HEK293 (cell line): Measurements from ENCODE around the gene SARS1.

ENCODE experiments used
- CTCF ChIA-PET: fragments of 350-600 bp; formaldehyde crosslinking; extraction: SDS; loops from one replicate; lab custom pipeline; 2021; ENCODE audit warnings: antibody characterized with exemption; lab: Yijun Ruan, JAX
- POLR2A ChIA-PET: fragments of 300-600 bp; formaldehyde crosslinking; extraction: SDS; loops from one replicate; lab custom pipeline; 2020; ENCODE audit warnings: antibody characterized with exemption, inconsistent platforms; lab: Yijun Ruan, JAX
- H3K27ac ChIP-seq: fragments of 200-500 bp; sonication (Bioruptor generic); 2 replicates; pipeline ENCODE4 v1.5.1; 2014; ENCODE audit warnings: low read depth, low read length, control low read depth, inconsistent platforms; ENCODE audit errors: extremely low read depth
- H3K36me3 ChIP-seq, 2 experiments: fragments of 200-500 bp in 1 of 2; sonication (Bioruptor generic) in 1 of 2; 1 replicate in 1 of 2; 2 replicates in 1 of 2; pipeline ENCODE4 v1.5.1; 2014 to 2017; ENCODE audit warnings: inconsistent platforms in 2 of 2, low read length in 2 of 2; ENCODE audit not compliant: control insufficient read depth in 2 of 2, insufficient read depth in 1 of 2
- H3K4me1 ChIP-seq: fragments of 200-500 bp; sonication (Bioruptor generic); 2 replicates; pipeline ENCODE4 v1.5.1; 2014; ENCODE audit warnings: mild to moderate bottlenecking, low read length, inconsistent platforms; ENCODE audit not compliant: control insufficient read depth, insufficient read depth
- H3K4me3 ChIP-seq: 2 replicates; pipeline ENCODE4 v1.5.1; 2011; ENCODE audit warnings: low read depth, mild to moderate bottlenecking, control low read depth, low read length, moderate library complexity
- H3K9me3 ChIP-seq: fragments of 200-500 bp; sonication (Bioruptor generic); 2 replicates; pipeline ENCODE4 v1.5.1; 2014; ENCODE audit warnings: low read depth, low read length, inconsistent platforms; ENCODE audit not compliant: control insufficient read depth, insufficient read depth
- GLIS2 ChIP-seq: fragments of 450-650 bp; formaldehyde crosslinking; IDR thresholded peaks from 2 replicates; pipeline ENCODE4 v1.5.1; 2016; ENCODE audit warnings: missing biosample characterization, missing genetic modification characterization
- KLF10 ChIP-seq: fragments of 450-650 bp; IDR thresholded peaks from 2 replicates; pipeline ENCODE4 v1.5.1; 2018; ENCODE audit warnings: missing biosample characterization, mild to moderate bottlenecking, missing genetic modification characterization
- KLF9 ChIP-seq: fragments of 450-650 bp; formaldehyde crosslinking; IDR thresholded peaks from 2 replicates; pipeline ENCODE4 v1.5.1; 2016; ENCODE audit warnings: missing biosample characterization, missing genetic modification characterization, low read depth
- PRDM1 ChIP-seq: fragments of 450-650 bp; formaldehyde crosslinking; IDR thresholded peaks from 2 replicates; pipeline ENCODE4; 2016; ENCODE audit warnings: missing biosample characterization, missing genetic modification characterization
- PRDM10 ChIP-seq: fragments of 450-650 bp; formaldehyde crosslinking; IDR thresholded peaks from 2 replicates; pipeline ENCODE4 v1.5.1; 2016; ENCODE audit warnings: missing biosample characterization, missing genetic modification characterization
- SP7 ChIP-seq: fragments of 450-650 bp; formaldehyde crosslinking; IDR thresholded peaks from 2 replicates; pipeline ENCODE4 v1.5.1; 2016; ENCODE audit warnings: missing biosample characterization, missing genetic modification characterization
- TCF7L2 ChIP-seq: IDR thresholded peaks from 2 replicates; pipeline ENCODE4 v1.6.1; 2011; ENCODE audit warnings: low read depth, mild to moderate bottlenecking, inconsistent platforms, low read length, moderate library complexity, borderline replicate concordance
- YY1 ChIP-seq: fragments of 450-650 bp; formaldehyde crosslinking; IDR thresholded peaks from 2 replicates; pipeline ENCODE4 v1.5.1; 2018; ENCODE audit warnings: missing biosample characterization, missing genetic modification characterization
- ZBTB17 ChIP-seq: fragments of 450-650 bp; formaldehyde crosslinking; IDR thresholded peaks from 2 replicates; pipeline ENCODE4 v1.5.1; 2016; ENCODE audit warnings: missing biosample characterization, missing genetic modification characterization
- ZIC2 ChIP-seq: fragments of 450-650 bp; formaldehyde crosslinking; IDR thresholded peaks from 2 replicates; pipeline ENCODE4 v1.5.1; 2016; ENCODE audit warnings: missing biosample characterization, missing genetic modification characterization
- ZNF114 ChIP-seq: fragments of 450-650 bp; formaldehyde crosslinking; IDR thresholded peaks from 2 replicates; pipeline ENCODE4 v1.5.0; 2017; ENCODE audit warnings: missing biosample characterization, missing genetic modification characterization
- ZNF132 ChIP-seq: fragments of 450-650 bp; formaldehyde crosslinking; IDR thresholded peaks from 2 replicates; pipeline ENCODE4 v1.5.1; 2017; ENCODE audit warnings: missing biosample characterization, missing genetic modification characterization, borderline replicate concordance
- ZNF24 ChIP-seq: fragments of 450-650 bp; formaldehyde crosslinking; IDR thresholded peaks from 2 replicates; pipeline ENCODE4 v1.5.1; 2016; ENCODE audit warnings: missing biosample characterization, missing genetic modification characterization
- ZNF350 ChIP-seq: fragments of 450-650 bp; formaldehyde crosslinking; IDR thresholded peaks from 2 replicates; pipeline ENCODE4 v1.5.0; 2017; ENCODE audit warnings: missing biosample characterization, mild to moderate bottlenecking, missing genetic modification characterization
- ZNF404 ChIP-seq: fragments of 450-650 bp; formaldehyde crosslinking; IDR thresholded peaks from 2 replicates; pipeline ENCODE4 v1.5.1; 2017; ENCODE audit warnings: missing biosample characterization, missing genetic modification characterization
- ZNF514 ChIP-seq: fragments of 450-650 bp; formaldehyde crosslinking; IDR thresholded peaks from 2 replicates; pipeline ENCODE4 v1.5.1; 2016; ENCODE audit warnings: missing biosample characterization, missing genetic modification characterization
- ZNF623 ChIP-seq: fragments of 450-650 bp; formaldehyde crosslinking; IDR thresholded peaks from 2 replicates; pipeline ENCODE4 v1.5.1; 2016; ENCODE audit warnings: missing biosample characterization, missing genetic modification characterization
- ZNF629 ChIP-seq: fragments of 450-650 bp; formaldehyde crosslinking; IDR thresholded peaks from 2 replicates; pipeline ENCODE4 v1.5.1; 2017; ENCODE audit warnings: missing biosample characterization, missing genetic modification characterization
- ZNF645 ChIP-seq: fragments of 450-650 bp; formaldehyde crosslinking; IDR thresholded peaks from 2 replicates; pipeline ENCODE4; 2016; ENCODE audit warnings: missing biosample characterization, missing genetic modification characterization
- ZNF654 ChIP-seq: fragments of 450-650 bp; formaldehyde crosslinking; IDR thresholded peaks from 2 replicates; pipeline ENCODE4 v1.5.1; 2016; ENCODE audit warnings: low read depth, missing biosample characterization, missing genetic modification characterization
- ZNF660 ChIP-seq: fragments of 450-650 bp; IDR thresholded peaks from 2 replicates; pipeline ENCODE4 v1.5.1; 2018; ENCODE audit warnings: missing biosample characterization, mild to moderate bottlenecking, missing genetic modification characterization
- ZNF664 ChIP-seq: fragments of 450-650 bp; formaldehyde crosslinking; IDR thresholded peaks from 2 replicates; pipeline ENCODE4 v1.5.1; 2016; ENCODE audit warnings: missing biosample characterization, missing genetic modification characterization
- ZNF792 ChIP-seq: fragments of 450-650 bp; formaldehyde crosslinking; IDR thresholded peaks from 2 replicates; pipeline ENCODE4 v1.5.1; 2016; ENCODE audit warnings: missing biosample characterization, missing genetic modification characterization
- ZSCAN16 ChIP-seq: fragments of 450-650 bp; formaldehyde crosslinking; IDR thresholded peaks from 2 replicates; pipeline ENCODE4 v1.5.1; 2016; ENCODE audit warnings: missing biosample characterization, missing genetic modification characterization
- TF ChIP-seq, protein P1 (sequence below): fragments of 450-650 bp; formaldehyde crosslinking; IDR thresholded peaks from 2 replicates; pipeline ENCODE4 v1.5.1; 2016; ENCODE audit warnings: missing biosample characterization, missing genetic modification characterization
- TF ChIP-seq, protein P2 (sequence below): fragments of 450-650 bp; formaldehyde crosslinking; IDR thresholded peaks from 2 replicates; pipeline ENCODE4 v1.5.1; 2017; ENCODE audit warnings: missing biosample characterization, missing genetic modification characterization
- TF ChIP-seq, protein P3 (sequence below): fragments of 450-650 bp; formaldehyde crosslinking; optimal IDR thresholded peaks from 2 replicates; pipeline ENCODE3; 2016; ENCODE audit warnings: missing biosample characterization, mild to moderate bottlenecking, missing genetic modification characterization

The SARS1 gene

GRCh38 chr1:109197158-109198042, 16.3 kb upstream of the SARS1 start (continued):
- TF ChIP-seq GLIS2 (tag by site-specific recombination) (peak; percentile 38; the same call in 1 of the 2 replicates), ZNF629 (tag by site-specific recombination) (peak; percentile 49; the same call in 1 of the 2 replicates), ZBTB17 (tag by site-specific recombination) (peak; percentile 89; the same call in 1 of the 2 replicates), ZNF514 (no peak), SP7 (tag by site-specific recombination) (peak; percentile 77), KLF9 (no peak), ZNF645 (tag by site-specific recombination) (no peak)
- TF ChIP-seq, protein P1, sequence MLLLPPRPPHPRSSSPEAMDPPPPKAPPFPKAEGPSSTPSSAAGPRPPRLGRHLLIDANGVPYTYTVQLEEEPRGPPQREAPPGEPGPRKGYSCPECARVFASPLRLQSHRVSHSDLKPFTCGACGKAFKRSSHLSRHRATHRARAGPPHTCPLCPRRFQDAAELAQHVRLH (tag by site-specific recombination), result no peak
- TF ChIP-seq, protein P2, sequence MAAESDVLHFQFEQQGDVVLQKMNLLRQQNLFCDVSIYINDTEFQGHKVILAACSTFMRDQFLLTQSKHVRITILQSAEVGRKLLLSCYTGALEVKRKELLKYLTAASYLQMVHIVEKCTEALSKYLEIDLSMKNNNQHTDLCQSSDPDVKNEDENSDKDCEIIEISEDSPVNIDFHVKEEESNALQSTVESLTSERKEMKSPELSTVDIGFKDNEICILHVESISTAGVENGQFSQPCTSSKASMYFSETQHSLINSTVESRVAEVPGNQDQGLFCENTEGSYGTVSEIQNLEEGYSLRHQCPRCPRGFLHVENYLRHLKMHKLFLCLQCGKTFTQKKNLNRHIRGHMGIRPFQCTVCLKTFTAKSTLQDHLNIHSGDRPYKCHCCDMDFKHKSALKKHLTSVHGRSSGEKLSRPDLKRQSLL (tag by site-specific recombination), result no peak

- ChIA-PET CTCF (interaction anchor here (0.6 to 3.0 kb wide), 10 partner anchors 8 to 327 kb away, joined by 3 to 14 read pairs (median 3); partner anchors contain the start of gene SORT1), POLR2A (interaction anchor here (0.8 to 2.4 kb wide), 2 partner anchors 10 to 98 kb away, joined by 3 to 10 read pairs; no protein-coding TSS in a partner anchor)
- Histone ChIP-seq H3K9me3 (no peaks in the 10 kb centered on the region), H3K4me3 (no peak overlapping the region), H3K4me1 (no peaks in the 10 kb centered on the region), H3K27ac (no peak overlapping the region), H3K36me3 (no peaks in the 10 kb centered on the region)
- no peak for TF ChIP-seq ZNF792
- TF ChIP-seq ZNF664 (tag by site-specific recombination), result no peak
- TF ChIP-seq ZNF350 (tag by site-specific recombination), result no peak
- no peak for TF ChIP-seq TCF7L2
- no peak for TF ChIP-seq ZNF623 (tag by site-specific recombination)
- TF ChIP-seq PRDM10 (tag by site-specific recombination), result peak; percentile 54; the same call in 1 of the 2 replicates
- TF ChIP-seq PRDM1 (tag by site-specific recombination), result 0 out of 2 replicates have a peak, but pooled peaks have one; percentile 28
- TF ChIP-seq ZNF660 (tag by site-specific recombination), result peak; percentile 39; the same call in 1 of the 2 replicates
- TF ChIP-seq ZNF114 (tag by site-specific recombination), result no peak
- TF ChIP-seq, protein P3, sequence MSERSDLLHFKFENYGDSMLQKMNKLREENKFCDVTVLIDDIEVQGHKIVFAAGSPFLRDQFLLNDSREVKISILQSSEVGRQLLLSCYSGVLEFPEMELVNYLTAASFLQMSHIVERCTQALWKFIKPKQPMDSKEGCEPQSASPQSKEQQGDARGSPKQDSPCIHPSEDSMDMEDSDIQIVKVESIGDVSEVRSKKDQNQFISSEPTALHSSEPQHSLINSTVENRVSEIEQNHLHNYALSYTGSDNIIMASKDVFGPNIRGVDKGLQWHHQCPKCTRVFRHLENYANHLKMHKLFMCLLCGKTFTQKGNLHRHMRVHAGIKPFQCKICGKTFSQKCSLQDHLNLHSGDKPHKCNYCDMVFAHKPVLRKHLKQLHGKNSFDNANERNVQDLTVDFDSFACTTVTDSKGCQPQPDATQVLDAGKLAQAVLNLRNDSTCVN (tag by site-specific recombination), result no peak
- TF ChIP-seq ZNF404 (tag by site-specific recombination), result no peak
- TF ChIP-seq ZNF132 (tag by site-specific recombination), result no peak
- no peak for TF ChIP-seq ZSCAN16 (tag by site-specific recombination)
- no peak for TF ChIP-seq ZNF654
- no peak for TF ChIP-seq YY1 (tag by site-specific recombination)
- no peak for TF ChIP-seq KLF10 (tag by site-specific recombination)
- no peak for TF ChIP-seq ZNF24 (tag by site-specific recombination)
- peak; percentile 47 for TF ChIP-seq ZIC2 (tag by site-specific recombination)
Measured at GRCh38 chr1:109198043-109198695, 15.5 kb upstream of the SARS1 start.
